Smooth muscle cell (in vitro differentiated cells): ENCODE data around the gene CACNA2D3. TPM values are rescaled to one million over a fixed set of nuclear protein-coding genes. Genes with fewer than 3 reads are reported as not detected.

Experiments used
- DNase-seq: peaks from one replicate; lab custom pipeline; 2025; ENCODE audit not compliant: unreplicated experiment; lab: John Stamatoyannopoulos, UW
- H2AFZ ChIP-seq: fragments of 200-600 bp; sonication (generic); 2 replicates; pipeline ENCODE4 v1.6.0; 2016; ENCODE audit warnings: antibody characterized with exemption, low read depth, mild to moderate bottlenecking
- H3F3A ChIP-seq: fragments of 200-600 bp; sonication (generic); 2 replicates; pipeline ENCODE4 v1.6.0; 2017; ENCODE audit warnings: antibody characterized with exemption, low read depth
- H3K27ac ChIP-seq: fragments of 200-600 bp; sonication (generic); 2 replicates; pipeline ENCODE4 v1.5.1; 2016; ENCODE audit warnings: low read depth, mild to moderate bottlenecking
- H3K27me3 ChIP-seq: fragments of 200-600 bp; sonication (generic); 2 replicates; pipeline ENCODE4 v1.6.1; 2016; ENCODE audit warnings: low read depth, mild to moderate bottlenecking
- H3K36me3 ChIP-seq: fragments of 200-600 bp; sonication (generic); 2 replicates; pipeline ENCODE4 v1.5.1; 2016; ENCODE audit warnings: low read depth
- H3K4me1 ChIP-seq: fragments of 200-600 bp; sonication (generic); 2 replicates; pipeline ENCODE4 v1.5.1; 2016; ENCODE audit warnings: low read depth
- H3K4me2 ChIP-seq: fragments of 200-600 bp; sonication (generic); 2 replicates; pipeline ENCODE4 v1.6.0; 2016; ENCODE audit warnings: mild to moderate bottlenecking
- H3K4me3 ChIP-seq: fragments of 200-600 bp; sonication (generic); 2 replicates; pipeline ENCODE4 v1.5.1; 2016; ENCODE audit warnings: mild to moderate bottlenecking
- H3K79me2 ChIP-seq: fragments of 200-600 bp; sonication (generic); 2 replicates; pipeline ENCODE4 v1.6.0; 2016; ENCODE audit warnings: low read depth, mild to moderate bottlenecking
- H3K9ac ChIP-seq: fragments of 200-600 bp; sonication (generic); 2 replicates; pipeline ENCODE4 v1.6.0; 2016; ENCODE audit warnings: low read depth
- H3K9me3 ChIP-seq: fragments of 200-600 bp; sonication (generic); replicated peaks from 2 replicates; pipeline ENCODE4 v1.5.1; 2016; ENCODE audit warnings: low read depth
- H4K20me1 ChIP-seq: fragments of 200-600 bp; sonication (generic); 2 replicates; pipeline ENCODE4 v1.6.0; 2016; ENCODE audit warnings: low read depth
- CTCF ChIP-seq: fragments of 200-600 bp; sonication (generic); IDR thresholded peaks from 2 replicates; pipeline ENCODE4 v1.5.1; 2017; ENCODE audit warnings: borderline replicate concordance, mild to moderate bottlenecking, antibody characterized with exemption; ENCODE audit not compliant: insufficient read depth, poor library complexity, severe bottlenecking
- WGBS: methylation state at CpG from one replicate; pipeline ENCODE4 v1.1.7; 2016; ENCODE audit warnings: low lambda C conversion rate; 5-methylcytosine and 5-hydroxymethylcytosine counted together
- polyA plus RNA-seq: library from polyadenylated mRNA; unstranded; fragments of >200 nt; fragmentation: Nextera tagmentation; extraction: Ambion mirVana; gene quantifications from 2 replicates; pipeline ENCODE4 v1.2.1, GENCODE V29; 2016
- total RNA-seq: library from RNA; depleted of rRNA; stranded (reverse); fragments of >200 nt; gene quantifications from 2 replicates; pipeline ENCODE4 v1.2.3, GENCODE V29; 2014

Gene CACNA2D3
- total and polyA plus RNA-seq, 2 experiments from 2014 or later: 0.15 to 0.90 TPM

- H3K36me3 ChIP-seq: no peaks in the 10 kb centered on the region
- H3K27me3 ChIP-seq: no peaks in the 10 kb centered on the region
- H3K4me3 ChIP-seq: no peak overlapping the region
- 81% methylated on average over 8 of the region's 8 CpGs for WGBS
- H3K4me2 ChIP-seq: no peak overlapping the region
- TF ChIP-seq CTCF: no peak
- DNase-seq: no peak
- no peaks in the 10 kb centered on the region for H3F3A ChIP-seq
- no peak overlapping the region for H3K9ac ChIP-seq
- no peaks in the 10 kb centered on the region for H4K20me1 ChIP-seq
- no peaks in the 10 kb centered on the region for H3K9me3 ChIP-seq
- H3K27ac ChIP-seq: no peak overlapping the region
- H3K79me2 ChIP-seq: no peaks in the 10 kb centered on the region
- H3K4me1 ChIP-seq: no peaks in the 10 kb centered on the region
- no peak overlapping the region for H2AFZ ChIP-seq
These were observed 103.6 kb downstream of the CACNA2D3 start for GRCh38 chr3:54225841-54226528.

GRCh38 chr3:54228806-54229205, 106.5 kb downstream of the CACNA2D3 start:
- no peak for TF ChIP-seq CTCF
- Histone ChIP-seq H3K27ac (no peak overlapping the region), H3K36me3 (no peaks in the 10 kb centered on the region), H3K4me1 (no peaks in the 10 kb centered on the region), H3F3A (no peaks in the 10 kb centered on the region), H3K4me3 (no peak overlapping the region), H3K9ac (no peak overlapping the region), H3K79me2 (no peaks in the 10 kb centered on the region), H3K27me3 (no peaks in the 10 kb centered on the region), H3K9me3 (no peaks in the 10 kb centered on the region), H2AFZ (no peak overlapping the region), H3K4me2 (no peak overlapping the region), H4K20me1 (no peaks in the 10 kb centered on the region)
- DNase-seq: no peak
- 73% methylated on average over 5 of the region's 5 CpGs for WGBS

- no peaks in the 10 kb centered on the region for H3K27me3 ChIP-seq
- H3K36me3 ChIP-seq: no peaks in the 10 kb centered on the region
- no peak for DNase-seq
- 95% methylated on average over 4 of the region's 4 CpGs for WGBS
- H3F3A ChIP-seq: no peaks in the 10 kb centered on the region
- no peaks in the 10 kb centered on the region for H3K4me1 ChIP-seq
- no peak overlapping the region for H3K9ac ChIP-seq
- H3K4me3 ChIP-seq: no peak overlapping the region
- H3K27ac ChIP-seq: no peak overlapping the region
- no peak overlapping the region for H3K4me2 ChIP-seq
- H3K79me2 ChIP-seq: no peaks in the 10 kb centered on the region
- H4K20me1 ChIP-seq: no peaks in the 10 kb centered on the region
- no peak for TF ChIP-seq CTCF
- no peaks in the 10 kb centered on the region for H3K9me3 ChIP-seq
- H2AFZ ChIP-seq: no peak overlapping the region
These were observed 110.3 kb downstream of the CACNA2D3 start for GRCh38 chr3:54232618-54233017.

GRCh38 chr3:54235998-54236397, 113.6 kb downstream of the CACNA2D3 start:
- Histone ChIP-seq H3K27me3 (peaks cover 10% of the 10 kb centered on the region), H3K4me2 (no peak overlapping the region), H3K4me1 (no peaks in the 10 kb centered on the region), H3F3A (no peaks in the 10 kb centered on the region), H3K9me3 (no peaks in the 10 kb centered on the region), H3K79me2 (no peaks in the 10 kb centered on the region), H3K36me3 (no peaks in the 10 kb centered on the region), H2AFZ (no peak overlapping the region), H3K4me3 (no peak overlapping the region), H3K27ac (no peak overlapping the region), H3K9ac (no peak overlapping the region), H4K20me1 (no peaks in the 10 kb centered on the region)
- TF ChIP-seq CTCF: no peak
- no peak for DNase-seq
- 92% methylated on average over 4 of the region's 4 CpGs for WGBS
